ENCODE measurements around the gene MED25.

The MED25 gene

GRCh38 chr19:49845414-49845813, 27.3 kb downstream of the MED25 start:
- DNase-seq = no peak

GRCh38 chr19:49846408-49846807, 28.3 kb downstream of the MED25 start:
- no peak for DNase-seq

DNA sequence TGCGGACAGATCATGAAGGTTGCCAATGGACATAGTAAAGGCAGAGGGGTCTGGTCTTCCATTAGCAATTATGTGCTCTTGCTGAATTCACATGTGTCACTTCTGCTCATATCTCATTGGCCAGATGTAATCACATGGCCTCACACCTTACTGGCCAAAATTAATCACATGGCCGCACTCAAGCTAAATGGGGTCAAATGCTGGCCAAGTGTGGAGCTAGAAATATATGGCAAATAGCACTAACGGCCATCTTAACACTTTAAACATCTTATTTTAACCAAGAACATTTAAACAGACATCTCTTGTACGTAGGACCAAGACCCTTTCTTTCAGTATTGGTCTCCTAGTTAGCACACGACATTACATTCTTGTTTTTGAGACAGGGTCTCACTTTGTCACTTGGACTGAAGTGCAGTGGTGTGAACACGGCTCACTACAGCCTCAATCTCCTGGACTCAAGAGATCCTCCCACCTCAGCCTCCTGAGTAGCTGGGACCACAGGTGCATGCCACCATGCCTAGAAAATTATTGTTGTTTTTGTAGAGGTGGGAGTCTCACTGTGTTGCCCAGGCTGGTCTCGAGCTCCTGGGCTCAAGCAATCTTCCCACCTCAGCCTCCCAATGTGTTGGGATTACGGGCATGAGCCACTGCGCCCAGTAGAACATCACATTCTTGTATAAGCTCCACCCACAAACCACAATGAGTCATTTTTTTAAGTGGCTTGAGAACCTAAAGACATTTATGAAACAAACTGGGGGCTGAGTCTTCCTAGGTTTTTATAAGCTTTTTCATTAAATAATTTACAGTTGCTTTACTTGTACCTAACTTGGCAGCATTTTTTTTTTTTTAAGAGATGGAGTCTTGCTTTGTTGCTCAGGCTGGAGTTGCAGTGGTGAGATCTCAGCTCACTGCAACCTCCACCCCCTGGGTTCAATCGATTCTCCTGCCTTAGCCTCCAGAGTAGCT, 29.9 kb downstream of the MED25 start:
- no peak for DNase-seq

DNA sequence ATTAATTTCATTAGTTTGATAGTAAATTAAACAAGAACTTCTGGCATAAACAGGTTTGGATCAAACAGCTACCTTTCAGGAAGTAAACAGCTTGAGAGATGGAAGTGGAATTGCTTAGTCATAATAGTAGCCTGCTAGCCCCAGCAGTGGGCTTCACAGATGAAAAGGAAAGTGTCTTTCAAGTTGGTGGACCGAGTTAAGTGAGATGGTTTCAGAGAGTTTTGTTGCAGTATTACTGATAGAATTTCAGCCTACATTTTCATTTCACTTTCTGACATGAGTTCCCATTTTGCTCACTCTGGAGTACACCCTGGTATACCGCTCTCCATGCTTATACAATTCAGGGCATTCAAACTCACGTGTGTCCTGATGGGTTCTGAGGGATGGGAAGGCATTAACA, 30.8 kb downstream of the MED25 start:
- DNase-seq = no peak

GRCh38 chr19:49849433-49850220, 31.5 kb downstream of the MED25 start:
- no peak for DNase-seq

- no peak for DNase-seq
Observed at GRCh38 chr19:49850221-49850486, 32.1 kb downstream of the MED25 start.

GRCh38 chr19:49850487-49851342, 32.6 kb downstream of the MED25 start, which contains the start of gene PTOV1:
PTOV1 (plus strand) TSS chr19:49851159.
- DNase-seq = peak; percentile 79

DNA sequence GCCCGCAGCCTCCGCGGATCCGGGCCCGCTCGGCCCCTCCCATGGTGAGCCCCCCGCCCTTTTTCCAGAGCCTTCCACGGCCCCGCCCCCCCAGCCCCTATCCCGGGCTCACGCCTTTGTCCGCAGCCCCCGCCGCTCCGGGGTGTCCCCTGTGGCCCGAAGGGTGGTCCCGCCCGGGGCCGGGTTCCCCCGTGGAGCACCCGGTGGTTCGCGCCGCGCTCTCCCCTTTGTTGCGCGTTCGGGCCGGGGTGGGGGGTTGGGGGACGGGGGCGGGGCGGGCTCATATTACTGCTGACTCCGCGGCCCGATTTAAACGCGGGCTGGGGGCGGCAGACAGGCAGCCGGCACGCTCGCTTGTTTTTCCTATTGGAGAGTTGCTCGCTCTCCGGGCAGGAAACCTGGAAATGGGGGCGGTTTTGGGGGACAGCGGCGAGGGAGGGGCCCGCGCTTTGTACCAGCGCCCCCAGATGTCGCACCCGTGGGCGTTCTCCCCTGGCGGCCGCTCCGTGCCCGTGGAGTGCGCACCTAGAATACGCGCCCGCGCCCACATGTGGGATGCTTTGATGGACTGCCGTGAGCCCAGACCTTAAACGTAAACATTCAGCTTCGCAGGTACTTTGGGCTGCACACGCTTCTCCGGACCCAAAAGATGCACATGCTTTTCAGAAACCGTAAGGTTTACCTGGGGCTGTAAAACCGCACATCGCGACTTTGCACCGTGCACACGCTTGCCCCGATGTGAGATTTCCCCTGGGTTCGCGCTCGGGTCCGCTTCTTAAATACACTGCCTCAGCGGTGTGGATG, 33.6 kb downstream of the MED25 start:
- DNase-seq = peak; percentile 28

- no peak for DNase-seq
Observed at GRCh38 chr19:49852631-49853126, 34.6 kb downstream of the MED25 start.

DNA sequence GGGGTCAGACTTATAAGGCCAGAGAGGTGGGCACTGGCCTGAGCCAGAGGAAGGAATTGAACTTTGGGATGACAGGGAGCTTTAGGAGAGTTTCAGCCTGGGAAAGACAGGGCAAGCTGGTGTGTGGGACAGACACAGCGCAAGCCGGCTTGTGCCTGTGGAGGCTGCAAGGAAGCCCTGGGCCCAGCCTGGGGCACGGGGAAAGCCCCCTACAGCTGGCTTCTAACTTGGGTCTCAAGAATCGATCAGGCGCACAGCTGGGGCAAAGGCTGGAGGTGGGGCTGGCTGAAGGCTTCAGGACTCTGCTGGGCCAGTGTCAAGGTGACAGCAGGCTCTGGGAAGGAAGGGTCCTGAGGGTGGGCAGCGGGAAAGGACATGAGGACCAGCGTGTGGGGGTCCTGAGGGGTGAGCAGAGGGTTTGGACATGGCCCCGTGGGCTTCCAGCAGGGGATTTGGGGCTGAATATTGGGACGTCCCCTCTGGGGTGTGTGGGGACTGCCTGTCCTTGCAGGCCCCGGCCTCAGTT, 35.8 kb downstream of the MED25 start:
- no peak for DNase-seq

GRCh38 chr19:49854378-49855263, 36.5 kb downstream of the MED25 start:
- no peak for DNase-seq

DNA sequence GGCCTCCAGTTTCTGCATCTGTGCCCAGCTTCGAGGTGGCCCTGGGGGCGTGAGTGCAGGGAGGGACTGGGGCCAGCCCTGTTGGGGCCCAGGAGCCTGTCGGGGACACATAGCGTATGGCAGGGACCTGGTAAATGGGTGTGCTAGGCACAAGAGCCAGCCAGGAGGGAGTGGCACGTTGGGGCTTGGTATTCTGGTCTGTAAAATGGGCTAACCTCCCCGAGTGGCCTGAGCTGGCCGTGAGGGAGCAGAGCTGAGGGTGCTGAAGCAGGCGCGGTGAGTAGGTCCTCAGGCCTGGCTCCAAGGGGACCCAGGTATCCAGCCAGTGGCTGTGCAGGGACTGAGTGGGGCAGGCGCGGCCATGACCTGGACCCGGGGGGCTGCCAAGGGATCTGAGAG, 37.2 kb downstream of the MED25 start:
- DNase-seq = no peak

- no peak for DNase-seq
Observed at GRCh38 chr19:49855676-49856573, 37.8 kb downstream of the MED25 start.

- DNase-seq = no peak
Observed at GRCh38 chr19:49856574-49857021, 38.5 kb downstream of the MED25 start.

DNA sequence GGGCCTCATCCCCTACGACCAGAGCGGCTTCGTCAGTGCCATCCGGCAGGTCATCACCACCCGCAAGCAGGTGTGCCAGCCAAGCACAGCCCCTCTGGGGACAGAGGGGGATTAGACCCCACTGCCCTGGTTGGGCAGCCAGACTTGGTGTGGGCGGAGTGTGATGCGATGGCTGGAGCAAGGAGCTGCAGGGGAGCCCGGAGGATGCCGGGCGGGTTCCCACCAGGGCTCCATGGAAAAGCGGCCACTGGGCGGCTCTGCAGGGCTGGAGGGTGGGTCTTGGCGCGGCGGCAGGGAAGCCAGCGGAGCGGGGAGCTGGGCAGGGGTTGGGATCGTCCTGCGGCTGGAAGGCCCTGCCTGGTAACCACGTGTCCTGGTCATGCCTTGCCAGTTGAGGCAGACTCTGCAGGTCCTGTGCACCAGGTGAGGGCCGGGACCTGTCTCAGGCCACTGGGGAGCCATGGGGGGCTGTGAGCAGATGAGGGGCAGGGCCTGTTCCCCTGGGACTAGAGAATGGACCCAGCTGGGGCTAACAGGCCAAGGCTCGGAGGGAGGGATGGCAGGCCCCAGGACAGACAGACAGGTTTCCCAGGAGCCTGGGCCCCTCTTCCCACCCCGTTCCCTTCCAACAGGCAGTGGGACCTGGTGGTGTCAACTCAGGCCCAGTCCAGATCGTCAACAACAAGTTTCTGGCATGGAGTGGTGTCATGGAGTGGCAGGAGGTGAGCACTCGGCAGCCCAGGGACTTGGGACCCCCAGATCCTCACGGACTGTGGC, 39.2 kb downstream of the MED25 start:
- DNase-seq = no peak

DNA sequence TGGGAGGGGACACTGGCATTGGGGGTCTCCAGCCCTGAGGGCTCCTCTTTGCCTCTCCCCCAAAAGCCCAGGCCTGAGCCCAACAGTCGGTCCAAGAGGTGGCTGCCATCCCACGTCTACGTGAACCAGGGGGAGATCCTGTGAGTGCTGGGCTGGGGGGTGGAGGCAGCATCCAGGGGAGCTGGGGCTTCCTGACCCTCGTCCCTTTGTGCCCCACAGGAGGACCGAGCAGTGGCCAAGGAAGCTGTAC, 39.7 kb downstream of the MED25 start:
- DNase-seq = no peak

DNA sequence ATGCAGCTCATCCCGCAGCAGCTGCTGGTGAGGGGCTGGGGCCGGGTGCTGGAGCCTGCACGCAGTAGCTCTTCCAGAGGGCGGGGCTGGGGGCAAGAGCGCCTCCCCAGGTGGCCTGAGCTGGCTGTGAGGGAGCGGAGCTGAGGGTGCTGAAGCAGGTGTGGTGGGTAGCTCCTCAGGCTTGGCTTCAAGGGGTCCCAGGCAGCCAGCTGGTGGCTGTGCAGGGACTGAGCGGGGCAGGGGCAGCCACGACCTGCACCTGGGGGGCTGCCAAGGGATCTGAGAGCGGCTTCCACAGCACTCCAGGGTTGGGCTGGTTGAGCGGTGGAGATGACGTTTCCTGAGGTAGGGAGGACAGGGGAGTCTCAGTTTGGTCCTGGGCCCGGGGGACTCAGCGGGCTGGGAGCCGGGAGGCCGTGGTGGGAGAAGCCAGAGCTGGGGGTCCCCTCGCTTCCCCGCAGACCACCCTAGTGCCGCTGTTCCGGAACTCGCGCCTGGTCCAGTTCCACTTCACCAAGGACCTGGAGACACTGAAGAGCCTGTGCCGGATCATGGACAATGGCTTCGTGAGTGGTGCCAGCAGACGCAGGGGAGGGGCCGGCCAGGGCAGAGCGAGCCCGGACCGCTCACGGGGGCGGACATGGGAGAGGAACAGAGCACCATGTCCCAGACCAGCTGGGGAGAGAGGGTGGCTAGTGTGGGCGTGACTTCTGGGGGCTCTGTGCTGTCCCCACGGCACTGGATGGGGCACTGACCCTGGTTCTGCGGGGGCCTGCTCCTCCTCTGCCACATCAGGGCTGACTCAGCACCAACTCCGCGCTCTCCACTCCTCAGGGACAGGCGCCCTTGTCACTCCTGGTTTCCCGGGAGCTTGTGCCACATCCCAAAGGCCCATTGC, 40.2 kb downstream of the MED25 start:
- no peak for DNase-seq
